ENCODE results near the gene TIGIT. TPM values are rescaled to one million over a fixed set of nuclear protein-coding genes. Genes with fewer than 3 reads are reported as not detected.

TIGIT gene
- total and polyA plus RNA-seq, 10 of the 15 experiments (the other 5 are each of a cell fraction or from before 2014, with no cell fraction given) = 0.08 to 4.7 (median 0.94) TPM

DNA sequence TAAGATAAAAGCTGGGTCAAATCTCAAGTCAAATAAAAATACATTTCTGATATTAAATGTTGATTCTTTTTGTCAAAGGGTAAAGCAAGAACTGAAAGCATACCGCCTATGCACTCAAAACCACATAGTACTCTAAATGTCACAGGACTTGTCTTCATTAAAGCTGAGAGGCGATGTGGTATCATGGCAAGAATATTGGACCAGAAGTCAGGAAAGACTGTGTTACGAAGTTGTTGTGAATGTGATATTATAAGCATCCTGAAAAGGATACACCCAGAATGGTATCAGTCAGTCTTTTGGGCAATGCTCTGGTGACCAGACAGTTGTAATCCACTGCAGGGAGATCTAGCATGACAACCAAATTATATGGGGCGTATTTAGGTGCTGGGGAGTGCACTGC is 33.8 kb downstream of the TIGIT start (continued):
- TF ChIP-seq BACH1 (IDR thresholded peaks at IDR 0.05; ENCODE audit: borderline replicate concordance) (peak; percentile 16; the same call in 1 of the 2 replicates), NR2C1 (IDR thresholded peaks at IDR 0.05) (no peak), LARP7 (IDR thresholded peaks at IDR 0.05) (no peak), RFX5 (IDR thresholded peaks at IDR 0.05; ENCODE audit: low read depth, low read length) (no peak), BCL11A (IDR thresholded peaks at IDR 0.05; ENCODE audit: low read depth, low read length) (0 out of 2 replicates have a peak, but pooled peaks have one; percentile 52), CHD4 (IDR thresholded peaks at IDR 0.05) (no peak), SMC3 (IDR thresholded peaks at IDR 0.05; ENCODE audit: borderline replicate concordance, low read length) (no peak), CREM (IDR thresholded peaks at IDR 0.05; ENCODE audit: low read depth) (no peak), SPI1 (IDR thresholded peaks at IDR 0.05; ENCODE audit: borderline replicate concordance, insufficient read depth, low read depth, low read length) (peak; percentile 52), CBX3 (IDR thresholded peaks at IDR 0.05; ENCODE audit: borderline replicate concordance, low read depth) (no peak), NRF1 (conservative IDR thresholded peaks at IDR 0.05; ENCODE audit: low read depth, low read length) (no peak), POU2F2 (IDR thresholded peaks at IDR 0.05; ENCODE audit: borderline replicate concordance, low read depth, low read length) (no peak), JUND (IDR thresholded peaks at IDR 0.05; ENCODE audit: low read depth, low read length) (no peak), CBX5 (IDR thresholded peaks at IDR 0.05; ENCODE audit: low read depth) (no peak), YBX1 (IDR thresholded peaks at IDR 0.05) (no peak), SP1 (IDR thresholded peaks at IDR 0.05; ENCODE audit: low read depth, low read length) (no peak), IKZF2 (IDR thresholded peaks at IDR 0.05) (peak in 1 of 2 experiments; percentile 6; a peak in 2 of 4 replicates), DPF2 (IDR thresholded peaks at IDR 0.05) (peak; percentile 38; the same call in 1 of the 2 replicates), RUNX3 (IDR thresholded peaks at IDR 0.05; ENCODE audit: low read length) (peak; percentile 82)
- TF ChIP-seq, protein P1, sequence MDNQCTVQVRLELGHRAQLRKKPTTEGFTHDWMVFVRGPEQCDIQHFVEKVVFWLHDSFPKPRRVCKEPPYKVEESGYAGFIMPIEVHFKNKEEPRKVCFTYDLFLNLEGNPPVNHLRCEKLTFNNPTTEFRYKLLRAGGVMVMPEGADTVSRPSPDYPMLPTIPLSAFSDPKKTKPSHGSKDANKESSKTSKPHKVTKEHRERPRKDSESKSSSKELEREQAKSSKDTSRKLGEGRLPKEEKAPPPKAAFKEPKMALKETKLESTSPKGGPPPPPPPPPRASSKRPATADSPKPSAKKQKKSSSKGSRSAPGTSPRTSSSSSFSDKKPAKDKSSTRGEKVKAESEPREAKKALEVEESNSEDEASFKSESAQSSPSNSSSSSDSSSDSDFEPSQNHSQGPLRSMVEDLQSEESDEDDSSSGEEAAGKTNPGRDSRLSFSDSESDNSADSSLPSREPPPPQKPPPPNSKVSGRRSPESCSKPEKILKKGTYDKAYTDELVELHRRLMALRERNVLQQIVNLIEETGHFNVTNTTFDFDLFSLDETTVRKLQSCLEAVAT (IDR thresholded peaks at IDR 0.05) = 0 out of 2 replicates have a peak, but pooled peaks have one; percentile 21
- TF ChIP-seq, protein P2, sequence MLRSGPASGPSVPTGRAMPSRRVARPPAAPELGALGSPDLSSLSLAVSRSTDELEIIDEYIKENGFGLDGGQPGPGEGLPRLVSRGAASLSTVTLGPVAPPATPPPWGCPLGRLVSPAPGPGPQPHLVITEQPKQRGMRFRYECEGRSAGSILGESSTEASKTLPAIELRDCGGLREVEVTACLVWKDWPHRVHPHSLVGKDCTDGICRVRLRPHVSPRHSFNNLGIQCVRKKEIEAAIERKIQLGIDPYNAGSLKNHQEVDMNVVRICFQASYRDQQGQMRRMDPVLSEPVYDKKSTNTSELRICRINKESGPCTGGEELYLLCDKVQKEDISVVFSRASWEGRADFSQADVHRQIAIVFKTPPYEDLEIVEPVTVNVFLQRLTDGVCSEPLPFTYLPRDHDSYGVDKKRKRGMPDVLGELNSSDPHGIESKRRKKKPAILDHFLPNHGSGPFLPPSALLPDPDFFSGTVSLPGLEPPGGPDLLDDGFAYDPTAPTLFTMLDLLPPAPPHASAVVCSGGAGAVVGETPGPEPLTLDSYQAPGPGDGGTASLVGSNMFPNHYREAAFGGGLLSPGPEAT (IDR thresholded peaks at IDR 0.05; ENCODE audit: low read depth) = peak; percentile 50; the same call in 1 of the 2 replicates
- TF ChIP-seq, protein P3, sequence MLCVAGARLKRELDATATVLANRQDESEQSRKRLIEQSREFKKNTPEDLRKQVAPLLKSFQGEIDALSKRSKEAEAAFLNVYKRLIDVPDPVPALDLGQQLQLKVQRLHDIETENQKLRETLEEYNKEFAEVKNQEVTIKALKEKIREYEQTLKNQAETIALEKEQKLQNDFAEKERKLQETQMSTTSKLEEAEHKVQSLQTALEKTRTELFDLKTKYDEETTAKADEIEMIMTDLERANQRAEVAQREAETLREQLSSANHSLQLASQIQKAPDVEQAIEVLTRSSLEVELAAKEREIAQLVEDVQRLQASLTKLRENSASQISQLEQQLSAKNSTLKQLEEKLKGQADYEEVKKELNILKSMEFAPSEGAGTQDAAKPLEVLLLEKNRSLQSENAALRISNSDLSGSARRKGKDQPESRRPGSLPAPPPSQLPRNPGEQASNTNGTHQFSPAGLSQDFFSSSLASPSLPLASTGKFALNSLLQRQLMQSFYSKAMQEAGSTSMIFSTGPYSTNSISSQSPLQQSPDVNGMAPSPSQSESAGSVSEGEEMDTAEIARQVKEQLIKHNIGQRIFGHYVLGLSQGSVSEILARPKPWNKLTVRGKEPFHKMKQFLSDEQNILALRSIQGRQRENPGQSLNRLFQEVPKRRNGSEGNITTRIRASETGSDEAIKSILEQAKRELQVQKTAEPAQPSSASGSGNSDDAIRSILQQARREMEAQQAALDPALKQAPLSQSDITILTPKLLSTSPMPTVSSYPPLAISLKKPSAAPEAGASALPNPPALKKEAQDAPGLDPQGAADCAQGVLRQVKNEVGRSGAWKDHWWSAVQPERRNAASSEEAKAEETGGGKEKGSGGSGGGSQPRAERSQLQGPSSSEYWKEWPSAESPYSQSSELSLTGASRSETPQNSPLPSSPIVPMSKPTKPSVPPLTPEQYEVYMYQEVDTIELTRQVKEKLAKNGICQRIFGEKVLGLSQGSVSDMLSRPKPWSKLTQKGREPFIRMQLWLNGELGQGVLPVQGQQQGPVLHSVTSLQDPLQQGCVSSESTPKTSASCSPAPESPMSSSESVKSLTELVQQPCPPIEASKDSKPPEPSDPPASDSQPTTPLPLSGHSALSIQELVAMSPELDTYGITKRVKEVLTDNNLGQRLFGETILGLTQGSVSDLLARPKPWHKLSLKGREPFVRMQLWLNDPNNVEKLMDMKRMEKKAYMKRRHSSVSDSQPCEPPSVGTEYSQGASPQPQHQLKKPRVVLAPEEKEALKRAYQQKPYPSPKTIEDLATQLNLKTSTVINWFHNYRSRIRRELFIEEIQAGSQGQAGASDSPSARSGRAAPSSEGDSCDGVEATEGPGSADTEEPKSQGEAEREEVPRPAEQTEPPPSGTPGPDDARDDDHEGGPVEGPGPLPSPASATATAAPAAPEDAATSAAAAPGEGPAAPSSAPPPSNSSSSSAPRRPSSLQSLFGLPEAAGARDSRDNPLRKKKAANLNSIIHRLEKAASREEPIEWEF (IDR thresholded peaks at IDR 0.05; ENCODE audit: insufficient replicate concordance, low read depth, low read length) = no peak
- TF ChIP-seq, protein P4, sequence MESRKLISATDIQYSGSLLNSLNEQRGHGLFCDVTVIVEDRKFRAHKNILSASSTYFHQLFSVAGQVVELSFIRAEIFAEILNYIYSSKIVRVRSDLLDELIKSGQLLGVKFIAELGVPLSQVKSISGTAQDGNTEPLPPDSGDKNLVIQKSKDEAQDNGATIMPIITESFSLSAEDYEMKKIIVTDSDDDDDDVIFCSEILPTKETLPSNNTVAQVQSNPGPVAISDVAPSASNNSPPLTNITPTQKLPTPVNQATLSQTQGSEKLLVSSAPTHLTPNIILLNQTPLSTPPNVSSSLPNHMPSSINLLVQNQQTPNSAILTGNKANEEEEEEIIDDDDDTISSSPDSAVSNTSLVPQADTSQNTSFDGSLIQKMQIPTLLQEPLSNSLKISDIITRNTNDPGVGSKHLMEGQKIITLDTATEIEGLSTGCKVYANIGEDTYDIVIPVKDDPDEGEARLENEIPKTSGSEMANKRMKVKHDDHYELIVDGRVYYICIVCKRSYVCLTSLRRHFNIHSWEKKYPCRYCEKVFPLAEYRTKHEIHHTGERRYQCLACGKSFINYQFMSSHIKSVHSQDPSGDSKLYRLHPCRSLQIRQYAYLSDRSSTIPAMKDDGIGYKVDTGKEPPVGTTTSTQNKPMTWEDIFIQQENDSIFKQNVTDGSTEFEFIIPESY (IDR thresholded peaks at IDR 0.05) = 0 out of 2 replicates have a peak, but pooled peaks have one; percentile 42

All from GM12878 (cell line).